Measurements from ENCODE around the gene IDE. TPM values are rescaled to one million over a fixed set of nuclear protein-coding genes. Genes with fewer than 3 reads are reported as not detected.

IDE gene
- total and polyA plus RNA-seq, 2 of the 13 experiments (the other 11 are each of a cell fraction or from before 2014, with no cell fraction given) = 16.1 to 52.1 TPM

DNA sequence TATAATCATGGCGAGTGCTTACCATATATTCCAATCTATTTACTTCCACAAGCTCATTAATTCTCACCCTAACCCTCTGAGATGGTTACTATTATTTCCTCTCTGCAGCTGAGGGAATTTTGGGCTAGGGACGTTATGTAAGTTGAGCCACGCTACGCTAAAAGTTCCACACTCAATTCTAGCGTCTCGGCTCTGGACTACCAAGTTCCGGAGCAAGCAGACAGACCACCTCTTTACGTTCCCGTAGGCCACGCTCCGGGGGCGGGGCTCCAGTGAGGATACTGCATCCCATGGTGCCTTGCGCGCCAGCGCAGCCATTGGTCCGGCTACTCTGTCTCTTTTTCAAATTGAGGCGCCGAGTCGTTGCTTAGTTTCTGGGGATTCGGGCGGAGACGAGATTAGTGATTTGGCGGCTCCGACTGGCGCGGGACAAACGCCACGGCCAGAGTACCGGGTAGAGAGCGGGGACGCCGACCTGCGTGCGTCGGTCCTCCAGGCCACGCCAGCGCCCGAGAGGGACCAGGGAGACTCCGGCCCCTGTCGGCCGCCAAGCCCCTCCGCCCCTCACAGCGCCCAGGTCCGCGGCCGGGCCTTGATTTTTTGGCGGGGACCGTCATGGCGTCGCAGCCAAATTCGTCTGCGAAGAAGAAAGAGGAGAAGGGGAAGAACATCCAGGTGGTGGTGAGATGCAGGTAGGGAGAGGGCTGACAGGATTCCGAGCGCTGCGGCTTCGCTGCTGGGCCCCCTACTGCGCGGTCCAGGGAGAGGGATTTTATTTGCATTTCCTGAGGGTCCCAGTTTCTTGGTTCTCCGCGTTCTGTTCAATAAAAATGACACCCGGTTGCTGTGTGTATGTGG is 19.1 kb upstream of the IDE start, which contains the start of gene KIF11 (continued):
- TF ChIP-seq, protein P1, sequence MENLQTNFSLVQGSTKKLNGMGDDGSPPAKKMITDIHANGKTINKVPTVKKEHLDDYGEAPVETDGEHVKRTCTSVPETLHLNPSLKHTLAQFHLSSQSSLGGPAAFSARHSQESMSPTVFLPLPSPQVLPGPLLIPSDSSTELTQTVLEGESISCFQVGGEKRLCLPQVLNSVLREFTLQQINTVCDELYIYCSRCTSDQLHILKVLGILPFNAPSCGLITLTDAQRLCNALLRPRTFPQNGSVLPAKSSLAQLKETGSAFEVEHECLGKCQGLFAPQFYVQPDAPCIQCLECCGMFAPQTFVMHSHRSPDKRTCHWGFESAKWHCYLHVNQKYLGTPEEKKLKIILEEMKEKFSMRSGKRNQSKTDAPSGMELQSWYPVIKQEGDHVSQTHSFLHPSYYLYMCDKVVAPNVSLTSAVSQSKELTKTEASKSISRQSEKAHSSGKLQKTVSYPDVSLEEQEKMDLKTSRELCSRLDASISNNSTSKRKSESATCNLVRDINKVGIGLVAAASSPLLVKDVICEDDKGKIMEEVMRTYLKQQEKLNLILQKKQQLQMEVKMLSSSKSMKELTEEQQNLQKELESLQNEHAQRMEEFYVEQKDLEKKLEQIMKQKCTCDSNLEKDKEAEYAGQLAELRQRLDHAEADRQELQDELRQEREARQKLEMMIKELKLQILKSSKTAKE (CRISPR knock-in tag; IDR thresholded peaks at IDR 0.05; ENCODE audit: borderline replicate concordance) = no peak
- TF ChIP-seq, protein P2, sequence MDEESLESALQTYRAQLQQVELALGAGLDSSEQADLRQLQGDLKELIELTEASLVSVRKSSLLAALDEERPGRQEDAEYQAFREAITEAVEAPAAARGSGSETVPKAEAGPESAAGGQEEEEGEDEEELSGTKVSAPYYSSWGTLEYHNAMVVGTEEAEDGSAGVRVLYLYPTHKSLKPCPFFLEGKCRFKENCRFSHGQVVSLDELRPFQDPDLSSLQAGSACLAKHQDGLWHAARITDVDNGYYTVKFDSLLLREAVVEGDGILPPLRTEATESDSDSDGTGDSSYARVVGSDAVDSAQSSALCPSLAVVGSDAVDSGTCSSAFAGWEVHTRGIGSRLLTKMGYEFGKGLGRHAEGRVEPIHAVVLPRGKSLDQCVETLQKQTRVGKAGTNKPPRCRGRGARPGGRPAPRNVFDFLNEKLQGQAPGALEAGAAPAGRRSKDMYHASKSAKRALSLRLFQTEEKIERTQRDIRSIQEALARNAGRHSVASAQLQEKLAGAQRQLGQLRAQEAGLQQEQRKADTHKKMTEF (CRISPR knock-in tag; IDR thresholded peaks at IDR 0.05) = peak; percentile 25
- peak; percentile 78; the same call in 1 of the 2 replicates for TF ChIP-seq IRF2 (CRISPR knock-in tag; IDR thresholded peaks at IDR 0.05)
- TF ChIP-seq ZNF879 (CRISPR knock-in tag; IDR thresholded peaks at IDR 0.05) = peak; percentile 73
- 0 out of 2 replicates have a peak, but pooled peaks have one; percentile 49 for TF ChIP-seq SP4 (CRISPR knock-in tag; IDR thresholded peaks at IDR 0.05)
- TF ChIP-seq CREM (IDR thresholded peaks at IDR 0.05) = peak; percentile 44; the same call in 1 of the 2 replicates
- TF ChIP-seq CREM (CRISPR knock-in tag; IDR thresholded peaks at IDR 0.05) = no peak
- no peak for TF ChIP-seq ISL2 (CRISPR knock-in tag; IDR thresholded peaks at IDR 0.05)
- TF ChIP-seq, protein P3, sequence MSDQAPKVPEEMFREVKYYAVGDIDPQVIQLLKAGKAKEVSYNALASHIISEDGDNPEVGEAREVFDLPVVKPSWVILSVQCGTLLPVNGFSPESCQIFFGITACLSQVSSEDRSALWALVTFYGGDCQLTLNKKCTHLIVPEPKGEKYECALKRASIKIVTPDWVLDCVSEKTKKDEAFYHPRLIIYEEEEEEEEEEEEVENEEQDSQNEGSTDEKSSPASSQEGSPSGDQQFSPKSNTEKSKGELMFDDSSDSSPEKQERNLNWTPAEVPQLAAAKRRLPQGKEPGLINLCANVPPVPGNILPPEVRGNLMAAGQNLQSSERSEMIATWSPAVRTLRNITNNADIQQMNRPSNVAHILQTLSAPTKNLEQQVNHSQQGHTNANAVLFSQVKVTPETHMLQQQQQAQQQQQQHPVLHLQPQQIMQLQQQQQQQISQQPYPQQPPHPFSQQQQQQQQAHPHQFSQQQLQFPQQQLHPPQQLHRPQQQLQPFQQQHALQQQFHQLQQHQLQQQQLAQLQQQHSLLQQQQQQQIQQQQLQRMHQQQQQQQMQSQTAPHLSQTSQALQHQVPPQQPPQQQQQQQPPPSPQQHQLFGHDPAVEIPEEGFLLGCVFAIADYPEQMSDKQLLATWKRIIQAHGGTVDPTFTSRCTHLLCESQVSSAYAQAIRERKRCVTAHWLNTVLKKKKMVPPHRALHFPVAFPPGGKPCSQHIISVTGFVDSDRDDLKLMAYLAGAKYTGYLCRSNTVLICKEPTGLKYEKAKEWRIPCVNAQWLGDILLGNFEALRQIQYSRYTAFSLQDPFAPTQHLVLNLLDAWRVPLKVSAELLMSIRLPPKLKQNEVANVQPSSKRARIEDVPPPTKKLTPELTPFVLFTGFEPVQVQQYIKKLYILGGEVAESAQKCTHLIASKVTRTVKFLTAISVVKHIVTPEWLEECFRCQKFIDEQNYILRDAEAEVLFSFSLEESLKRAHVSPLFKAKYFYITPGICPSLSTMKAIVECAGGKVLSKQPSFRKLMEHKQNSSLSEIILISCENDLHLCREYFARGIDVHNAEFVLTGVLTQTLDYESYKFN (CRISPR knock-in tag; conservative IDR thresholded peaks at IDR 0.05) = peak; percentile 42; the same call in 1 of the 2 replicates
- TF ChIP-seq, protein P4, sequence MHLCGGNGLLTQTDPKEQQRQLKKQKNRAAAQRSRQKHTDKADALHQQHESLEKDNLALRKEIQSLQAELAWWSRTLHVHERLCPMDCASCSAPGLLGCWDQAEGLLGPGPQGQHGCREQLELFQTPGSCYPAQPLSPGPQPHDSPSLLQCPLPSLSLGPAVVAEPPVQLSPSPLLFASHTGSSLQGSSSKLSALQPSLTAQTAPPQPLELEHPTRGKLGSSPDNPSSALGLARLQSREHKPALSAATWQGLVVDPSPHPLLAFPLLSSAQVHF (CRISPR knock-in tag; IDR thresholded peaks at IDR 0.05) = no peak
- TF ChIP-seq, protein P5, sequence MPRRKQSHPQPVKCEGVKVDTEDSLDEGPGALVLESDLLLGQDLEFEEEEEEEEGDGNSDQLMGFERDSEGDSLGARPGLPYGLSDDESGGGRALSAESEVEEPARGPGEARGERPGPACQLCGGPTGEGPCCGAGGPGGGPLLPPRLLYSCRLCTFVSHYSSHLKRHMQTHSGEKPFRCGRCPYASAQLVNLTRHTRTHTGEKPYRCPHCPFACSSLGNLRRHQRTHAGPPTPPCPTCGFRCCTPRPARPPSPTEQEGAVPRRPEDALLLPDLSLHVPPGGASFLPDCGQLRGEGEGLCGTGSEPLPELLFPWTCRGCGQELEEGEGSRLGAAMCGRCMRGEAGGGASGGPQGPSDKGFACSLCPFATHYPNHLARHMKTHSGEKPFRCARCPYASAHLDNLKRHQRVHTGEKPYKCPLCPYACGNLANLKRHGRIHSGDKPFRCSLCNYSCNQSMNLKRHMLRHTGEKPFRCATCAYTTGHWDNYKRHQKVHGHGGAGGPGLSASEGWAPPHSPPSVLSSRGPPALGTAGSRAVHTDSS (CRISPR knock-in tag; conservative IDR thresholded peaks at IDR 0.05) = no peak
- TF ChIP-seq BRD4 (CRISPR knock-in tag; IDR thresholded peaks at IDR 0.05) = 0 out of 2 replicates have a peak, but pooled peaks have one; percentile 58
- TF ChIP-seq FOSL2 (CRISPR knock-in tag; IDR thresholded peaks at IDR 0.05) = peak; percentile 14; the same call in 1 of the 2 replicates
- TF ChIP-seq, protein P6, sequence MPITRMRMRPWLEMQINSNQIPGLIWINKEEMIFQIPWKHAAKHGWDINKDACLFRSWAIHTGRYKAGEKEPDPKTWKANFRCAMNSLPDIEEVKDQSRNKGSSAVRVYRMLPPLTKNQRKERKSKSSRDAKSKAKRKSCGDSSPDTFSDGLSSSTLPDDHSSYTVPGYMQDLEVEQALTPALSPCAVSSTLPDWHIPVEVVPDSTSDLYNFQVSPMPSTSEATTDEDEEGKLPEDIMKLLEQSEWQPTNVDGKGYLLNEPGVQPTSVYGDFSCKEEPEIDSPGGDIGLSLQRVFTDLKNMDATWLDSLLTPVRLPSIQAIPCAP (CRISPR knock-in tag; IDR thresholded peaks at IDR 0.05; ENCODE audit: low read depth) = peak; percentile 91; the same call in 1 of the 2 replicates
- peak; percentile 34; the same call in 1 of the 2 replicates for TF ChIP-seq HCFC1 (IDR thresholded peaks at IDR 0.05; ENCODE audit: low read depth, low read length)
- TF ChIP-seq GATA4 (IDR thresholded peaks at IDR 0.05; ENCODE audit: borderline replicate concordance, low read depth) = peak; percentile 90; the same call in 1 of the 2 replicates
- peak; percentile 87 for TF ChIP-seq GATAD1 (CRISPR knock-in tag; IDR thresholded peaks at IDR 0.05)

Data from HepG2 (cell line).